Measurements from ENCODE around the gene PSMC1.

DNA sequence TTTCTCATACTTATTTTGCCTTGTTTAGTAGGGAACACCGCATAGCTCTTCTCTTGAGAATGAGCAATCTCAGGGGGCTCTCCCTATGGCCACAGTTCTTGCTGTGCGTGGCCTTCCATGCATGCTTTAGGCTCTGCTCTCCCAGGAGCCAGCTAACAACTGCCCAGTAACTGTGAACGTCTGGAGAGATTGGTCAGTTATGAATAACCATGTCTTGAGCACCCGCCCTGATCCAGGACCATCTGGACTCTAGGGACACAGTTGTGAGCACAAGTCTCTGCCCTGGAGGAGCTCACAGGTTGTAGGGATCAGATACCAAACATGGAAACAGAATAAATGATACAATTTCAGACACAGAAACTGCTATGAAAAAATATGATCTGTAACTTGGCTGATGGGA lies 12.1 kb downstream of the PSMC1 start:
- TF ChIP-seq, protein P1, sequence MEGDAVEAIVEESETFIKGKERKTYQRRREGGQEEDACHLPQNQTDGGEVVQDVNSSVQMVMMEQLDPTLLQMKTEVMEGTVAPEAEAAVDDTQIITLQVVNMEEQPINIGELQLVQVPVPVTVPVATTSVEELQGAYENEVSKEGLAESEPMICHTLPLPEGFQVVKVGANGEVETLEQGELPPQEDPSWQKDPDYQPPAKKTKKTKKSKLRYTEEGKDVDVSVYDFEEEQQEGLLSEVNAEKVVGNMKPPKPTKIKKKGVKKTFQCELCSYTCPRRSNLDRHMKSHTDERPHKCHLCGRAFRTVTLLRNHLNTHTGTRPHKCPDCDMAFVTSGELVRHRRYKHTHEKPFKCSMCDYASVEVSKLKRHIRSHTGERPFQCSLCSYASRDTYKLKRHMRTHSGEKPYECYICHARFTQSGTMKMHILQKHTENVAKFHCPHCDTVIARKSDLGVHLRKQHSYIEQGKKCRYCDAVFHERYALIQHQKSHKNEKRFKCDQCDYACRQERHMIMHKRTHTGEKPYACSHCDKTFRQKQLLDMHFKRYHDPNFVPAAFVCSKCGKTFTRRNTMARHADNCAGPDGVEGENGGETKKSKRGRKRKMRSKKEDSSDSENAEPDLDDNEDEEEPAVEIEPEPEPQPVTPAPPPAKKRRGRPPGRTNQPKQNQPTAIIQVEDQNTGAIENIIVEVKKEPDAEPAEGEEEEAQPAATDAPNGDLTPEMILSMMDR (IDR thresholded peaks at IDR 0.05; ENCODE audit: insufficient read depth, low read length, poor library complexity, severe bottlenecking) = no peak
- no peak for TF ChIP-seq EZH2phosphoT487 (conservative IDR thresholded peaks at IDR 0.05; ENCODE audit: low read length)
